ENCODE results near the gene KRT74. TPM values are rescaled to one million over a fixed set of nuclear protein-coding genes. Genes with fewer than 3 reads are reported as not detected.

Gene KRT74
- total and polyA plus RNA-seq, 10 of the 15 experiments (the other 5 are each of a cell fraction or from before 2014, with no cell fraction given): not detected

GRCh38 chr12:52517888-52518287 lies 55.8 kb downstream of the KRT74 start:
- no peak for DNase-seq (ENCODE audit: low read depth, low spot score)
- H3K4me2 ChIP-seq (ENCODE audit: control insufficient read depth, insufficient read depth): no peak overlapping the region
- TF ChIP-seq TCF7 (IDR thresholded peaks at IDR 0.05; ENCODE audit: borderline replicate concordance) (no peak), E2F8 (IDR thresholded peaks at IDR 0.05; ENCODE audit: low read depth, partially characterized antibody) (no peak)
- no peaks in the 10 kb centered on the region for H3K9me3 ChIP-seq (replicated peaks; ENCODE audit: control insufficient read depth, insufficient read depth, low read length)
- RAD21 ChIA-PET (ENCODE audit: unreplicated experiment): no interaction called here
- intact Hi-C loops (cut with micrococcal nuclease; ENCODE audit: unreplicated experiment): no loop called here
- ATAC-seq: no peak
- no peak overlapping the region for H3K4me3 ChIP-seq
- 7% methylated on average over 5 of the region's 5 CpGs for WGBS (ENCODE audit: insufficient coverage, insufficient replicate concordance, low lambda C conversion rate, missing lambda C conversion rate)
- peaks cover 0 to 3% of the 10 kb centered on the region in 2 experiments; a peak in 3 of 4 replicates for H3K27me3 ChIP-seq (replicated peaks in 1 of 2; ENCODE audit: control insufficient read depth in 2 of 2, insufficient read depth in 2 of 2, low read length in 1 of 2)
- no TSS peak for BruUV-seq (replicated peaks)
- POLR2A ChIA-PET: no interaction called here
- CTCF ChIA-PET: no interaction called here
- no peaks in the 10 kb centered on the region for H4K20me1 ChIP-seq (ENCODE audit: control insufficient read depth, insufficient read depth)
- H3K36me3 ChIP-seq (ENCODE audit: control insufficient read depth in 2 of 2, insufficient read depth in 2 of 2, low read length in 1 of 2): no peaks in the 10 kb centered on the region
- no peaks in the 10 kb centered on the region for H3K79me2 ChIP-seq (ENCODE audit: control insufficient read depth, insufficient read depth, low read length)
- H3K4me1 ChIP-seq (ENCODE audit: control insufficient read depth, insufficient read depth, low read length): no peaks in the 10 kb centered on the region
- H3K9ac ChIP-seq (ENCODE audit: control insufficient read depth, insufficient read depth, low read length): no peak overlapping the region
- in situ Hi-C loops (cut with MboI): no loop called here
- no peak overlapping the region for H2AFZ ChIP-seq (ENCODE audit: control insufficient read depth, low read depth, low read length)
- SMC1A ChIA-PET (ENCODE audit: uncharacterized antibody, unreplicated experiment): no interaction called here
- no peak for FAIRE-seq
- no peak overlapping the region for H3K27ac ChIP-seq (ENCODE audit: control insufficient read depth, insufficient read depth)

GRCh38 chr12:52517005-52517835 lies 56.4 kb downstream of the KRT74 start:
- no peaks in the 10 kb centered on the region for H3K36me3 ChIP-seq (ENCODE audit: control insufficient read depth in 2 of 2, insufficient read depth in 2 of 2, low read length in 1 of 2)
- POLR2A ChIA-PET: no interaction called here
- no TSS peak for BruUV-seq (replicated peaks)
- H4K20me1 ChIP-seq (ENCODE audit: control insufficient read depth, insufficient read depth): no peaks in the 10 kb centered on the region
- in situ Hi-C loops (cut with MboI) (no loop called here), intact Hi-C loops (cut with micrococcal nuclease; ENCODE audit: unreplicated experiment) (no loop called here)
- DNase-seq (ENCODE audit: low read depth, low spot score): no peak
- H3K9me3 ChIP-seq (replicated peaks; ENCODE audit: control insufficient read depth, insufficient read depth, low read length): no peaks in the 10 kb centered on the region
- H3K4me1 ChIP-seq (ENCODE audit: control insufficient read depth, insufficient read depth, low read length): no peaks in the 10 kb centered on the region
- CTCF ChIA-PET: no interaction called here
- no peak for TF ChIP-seq GABPA (IDR thresholded peaks at IDR 0.05; ENCODE audit: low read depth)
- no peak for TF ChIP-seq NR2C1 (IDR thresholded peaks at IDR 0.05)
- TF ChIP-seq NFIC (IDR thresholded peaks at IDR 0.05; ENCODE audit: low read depth, low read length): no peak
- TF ChIP-seq EP300 (IDR thresholded peaks at IDR 0.05; ENCODE audit: borderline replicate concordance in 1 of 2, control insufficient read depth in 1 of 2, low read depth in 2 of 2, low read length in 2 of 2): no peak
- no peak for TF ChIP-seq CREB1 (IDR thresholded peaks at IDR 0.05; ENCODE audit: low read depth)
- TF ChIP-seq SP1 (IDR thresholded peaks at IDR 0.05; ENCODE audit: low read depth, low read length): no peak
- TF ChIP-seq JUND (IDR thresholded peaks at IDR 0.05; ENCODE audit: low read depth, low read length): no peak
- no peak overlapping the region for H3K27ac ChIP-seq (ENCODE audit: control insufficient read depth, insufficient read depth)
- H3K4me3 ChIP-seq: no peak overlapping the region
- 49% methylated on average over 14 of the region's 14 CpGs for WGBS (ENCODE audit: insufficient coverage, insufficient replicate concordance, low lambda C conversion rate, missing lambda C conversion rate)
- no peak for FAIRE-seq
- no peak for ATAC-seq
- no peak overlapping the region for H3K9ac ChIP-seq (ENCODE audit: control insufficient read depth, insufficient read depth, low read length)
- H2AFZ ChIP-seq (ENCODE audit: control insufficient read depth, low read depth, low read length): no peak overlapping the region
- H3K4me2 ChIP-seq (ENCODE audit: control insufficient read depth, insufficient read depth): no peak overlapping the region
- H3K27me3 ChIP-seq (replicated peaks in 1 of 2; ENCODE audit: control insufficient read depth in 2 of 2, insufficient read depth in 2 of 2, low read length in 1 of 2): peaks cover 0 to 2% of the 10 kb centered on the region in 2 experiments; a peak in 1 of 4 replicates
- RAD21 ChIA-PET (ENCODE audit: unreplicated experiment): no interaction called here
- SMC1A ChIA-PET (ENCODE audit: uncharacterized antibody, unreplicated experiment): interaction anchor here (1.2 to 1.4 kb wide), 2 partner anchors 10 to 15 kb away, joined by 3 to 4 read pairs; no protein-coding TSS in a partner anchor
- no peaks in the 10 kb centered on the region for H3K79me2 ChIP-seq (ENCODE audit: control insufficient read depth, insufficient read depth, low read length)
